Upper lobe of right lung (tissue), 1 donor: ENCODE data around the gene RANGAP1. TPM values are rescaled to one million over a fixed set of nuclear protein-coding genes. Genes with fewer than 3 reads are reported as not detected.

ENCODE experiments used
- ATAC-seq: fragments of 200-7000 bp; cut with Tn5 transposase; one replicate; pipeline ENCODE4 v1.9.1; 2020; ENCODE audit warnings: mild to moderate bottlenecking, moderate library complexity
- DNase-seq: peaks from one replicate; pipeline ENCODE4 v3.0.0-alpha.2; 2020
- H3K27ac ChIP-seq: fragments of 200-600 bp; one replicate; pipeline ENCODE4 v1.8.0; 2022
- H3K27me3 ChIP-seq: fragments of 200-600 bp; one replicate; pipeline ENCODE4 v1.8.0; 2022; ENCODE audit warnings: mild to moderate bottlenecking
- H3K36me3 ChIP-seq: fragments of 200-600 bp; one replicate; pipeline ENCODE4 v1.8.0; 2022
- H3K4me1 ChIP-seq: fragments of 200-600 bp; one replicate; pipeline ENCODE4 v1.8.0; 2022
- H3K4me3 ChIP-seq: fragments of 200-600 bp; one replicate; pipeline ENCODE4 v1.8.0; 2022; ENCODE audit warnings: mild to moderate bottlenecking
- H3K9me3 ChIP-seq: fragments of 200-600 bp; one replicate; pipeline ENCODE4 v1.8.0; 2022
- intact Hi-C: fragments of 100-400 bp; cut with DNase I; formaldehyde crosslinking; loops from one replicate; pipeline ENCODE4 v1.11.0; 2022
- total RNA-seq: library from RNA; stranded (reverse); fragmentation: NEBNext Ultra II Directional; extraction: Animal tissue kit (Norgen Biotek cat#: 25700); gene quantifications from one replicate; pipeline ENCODE4 v1.2.1, GENCODE V29; 2021
- TF ChIP-seq, protein P1 (sequence below): fragments of 200-600 bp; IDR thresholded peaks from one replicate; pipeline ENCODE4 v1.8.0; 2022; ENCODE audit warnings: antibody characterized with exemption
- donor health status: DM: no; HTN: yes; CAD: no; lungs with severe emphysema.

Gene RANGAP1
- total RNA-seq, 1 donor from 2014 or later, result 48.0 TPM

DNA sequence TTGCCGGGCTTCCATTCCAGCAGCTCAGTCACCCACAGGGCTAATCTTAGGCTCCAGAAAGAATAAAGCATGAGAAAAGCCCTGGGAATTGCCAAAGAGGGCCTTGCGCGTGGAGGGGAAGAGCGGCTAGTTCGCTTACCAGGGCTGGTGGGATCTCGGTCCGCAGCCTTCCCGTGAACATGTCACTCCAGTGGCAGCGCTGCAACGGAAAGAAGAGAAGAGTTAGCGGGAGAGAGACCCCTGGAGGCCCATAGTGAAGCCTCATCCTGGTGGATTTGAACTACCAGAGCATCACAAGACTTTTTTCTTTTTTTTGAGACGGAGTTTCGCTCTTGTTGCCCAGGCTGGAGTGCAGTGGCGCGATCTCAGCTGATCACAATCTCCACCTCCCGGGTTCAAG is 18.0 kb downstream of the RANGAP1 start:
- Histone ChIP-seq H3K4me3 (no peak overlapping the region), H3K27ac (no peak overlapping the region), H3K9me3 (no peaks in the 10 kb centered on the region), H3K27me3 (no peaks in the 10 kb centered on the region), H3K36me3 (peaks cover 95% of the 10 kb centered on the region), H3K4me1 (no peaks in the 10 kb centered on the region)
- intact Hi-C loops, result no loop called here
- ATAC-seq, result no peak
- DNase-seq, result no peak
- TF ChIP-seq, protein P1, sequence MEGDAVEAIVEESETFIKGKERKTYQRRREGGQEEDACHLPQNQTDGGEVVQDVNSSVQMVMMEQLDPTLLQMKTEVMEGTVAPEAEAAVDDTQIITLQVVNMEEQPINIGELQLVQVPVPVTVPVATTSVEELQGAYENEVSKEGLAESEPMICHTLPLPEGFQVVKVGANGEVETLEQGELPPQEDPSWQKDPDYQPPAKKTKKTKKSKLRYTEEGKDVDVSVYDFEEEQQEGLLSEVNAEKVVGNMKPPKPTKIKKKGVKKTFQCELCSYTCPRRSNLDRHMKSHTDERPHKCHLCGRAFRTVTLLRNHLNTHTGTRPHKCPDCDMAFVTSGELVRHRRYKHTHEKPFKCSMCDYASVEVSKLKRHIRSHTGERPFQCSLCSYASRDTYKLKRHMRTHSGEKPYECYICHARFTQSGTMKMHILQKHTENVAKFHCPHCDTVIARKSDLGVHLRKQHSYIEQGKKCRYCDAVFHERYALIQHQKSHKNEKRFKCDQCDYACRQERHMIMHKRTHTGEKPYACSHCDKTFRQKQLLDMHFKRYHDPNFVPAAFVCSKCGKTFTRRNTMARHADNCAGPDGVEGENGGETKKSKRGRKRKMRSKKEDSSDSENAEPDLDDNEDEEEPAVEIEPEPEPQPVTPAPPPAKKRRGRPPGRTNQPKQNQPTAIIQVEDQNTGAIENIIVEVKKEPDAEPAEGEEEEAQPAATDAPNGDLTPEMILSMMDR, result no peak

DNA sequence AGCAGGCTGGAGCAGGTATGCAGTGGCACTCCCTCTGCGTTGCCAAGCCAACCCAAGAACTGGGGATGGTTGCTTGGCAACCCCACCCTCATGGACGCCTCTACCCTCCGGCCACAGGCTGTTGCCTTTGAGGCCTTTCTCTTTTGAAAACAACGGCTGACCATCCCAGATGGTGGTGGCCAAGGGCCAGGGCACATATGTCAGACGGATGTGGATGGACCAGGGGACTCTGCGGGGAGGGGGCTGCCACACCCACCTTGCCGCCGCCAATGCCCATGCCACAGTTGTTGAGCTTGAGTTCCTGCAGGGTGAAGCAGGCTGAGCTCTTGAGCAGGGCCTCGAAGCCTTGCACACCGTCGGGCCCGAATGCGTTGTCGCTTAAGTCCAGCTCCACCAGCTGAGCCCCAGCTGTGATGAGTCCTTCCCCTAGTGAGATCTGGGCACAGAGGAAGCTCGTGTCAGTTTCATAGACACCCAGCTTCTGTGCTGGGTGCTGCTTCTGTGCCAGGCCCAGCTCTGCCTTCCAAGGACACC is 21.5 kb downstream of the RANGAP1 start:
- Histone ChIP-seq H3K9me3 (no peaks in the 10 kb centered on the region), H3K4me3 (no peak overlapping the region), H3K4me1 (no peaks in the 10 kb centered on the region), H3K27me3 (no peaks in the 10 kb centered on the region), H3K36me3 (peaks cover 95% of the 10 kb centered on the region), H3K27ac (no peak overlapping the region)
- ATAC-seq (no peak), DNase-seq (no peak)
- intact Hi-C loops, result no loop called here
- TF ChIP-seq, protein P1, result no peak

DNA sequence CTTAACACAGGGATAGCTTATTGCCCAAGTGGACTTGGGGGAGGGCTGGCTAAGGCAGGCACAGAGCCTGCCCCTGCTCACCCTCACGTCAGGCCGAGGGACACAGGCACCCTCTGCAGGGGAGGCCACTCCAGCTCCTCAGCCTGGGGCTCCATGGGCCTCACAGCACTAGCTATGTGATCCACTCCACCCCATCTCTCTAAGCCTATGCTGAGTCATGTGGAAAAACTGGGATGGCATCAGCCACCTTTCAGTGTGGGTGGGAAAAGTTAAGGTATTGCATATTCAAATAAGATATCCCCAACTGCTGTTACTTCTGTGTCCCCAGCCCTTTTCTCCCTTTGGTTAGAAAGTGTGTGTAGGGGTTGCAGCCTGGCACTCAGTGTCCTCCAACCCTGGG is 22.3 kb downstream of the RANGAP1 start:
- no peaks in the 10 kb centered on the region for H3K4me1 ChIP-seq
- H3K27me3 ChIP-seq, result no peaks in the 10 kb centered on the region
- H3K9me3 ChIP-seq, result no peaks in the 10 kb centered on the region
- TF ChIP-seq, protein P1, result no peak
- H3K4me3 ChIP-seq, result no peak overlapping the region
- peaks cover 94% of the 10 kb centered on the region for H3K36me3 ChIP-seq
- ATAC-seq, result no peak
- H3K27ac ChIP-seq, result no peak overlapping the region
- intact Hi-C loops, result no loop called here
- no peak for DNase-seq

DNA sequence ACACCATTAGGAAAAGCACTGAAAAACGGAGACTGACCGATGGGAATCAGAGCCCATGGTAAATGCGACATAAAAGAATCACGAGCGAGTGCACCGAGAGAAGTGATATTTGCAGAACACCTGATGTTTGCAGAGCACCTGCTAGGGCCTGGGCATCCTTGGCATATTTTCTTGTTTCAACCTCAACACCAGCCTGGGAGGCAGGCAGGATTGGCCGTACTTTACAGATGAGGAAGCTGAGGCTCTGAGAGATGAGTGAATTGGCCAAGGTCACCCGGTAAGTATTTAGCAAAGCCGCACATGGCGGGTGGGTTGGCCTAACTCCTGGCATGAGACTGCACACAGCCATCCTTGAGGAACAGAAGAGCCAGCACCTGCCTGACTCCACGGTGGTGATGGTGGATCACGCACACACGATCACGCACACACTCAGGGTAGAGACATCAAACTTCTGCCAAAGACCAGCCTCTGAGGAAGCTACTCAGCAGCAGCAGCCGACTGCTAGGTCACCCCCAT is 23.7 kb downstream of the RANGAP1 start:
- no peak for ATAC-seq
- no peak for DNase-seq
- intact Hi-C loops, result no loop called here
- H3K4me3 ChIP-seq, result no peak overlapping the region
- TF ChIP-seq, protein P1, result no peak
- H3K27ac ChIP-seq, result no peak overlapping the region
- H3K36me3 ChIP-seq, result peaks cover 94% of the 10 kb centered on the region
- H3K9me3 ChIP-seq, result no peaks in the 10 kb centered on the region
- no peaks in the 10 kb centered on the region for H3K27me3 ChIP-seq
- H3K4me1 ChIP-seq, result no peaks in the 10 kb centered on the region

DNA sequence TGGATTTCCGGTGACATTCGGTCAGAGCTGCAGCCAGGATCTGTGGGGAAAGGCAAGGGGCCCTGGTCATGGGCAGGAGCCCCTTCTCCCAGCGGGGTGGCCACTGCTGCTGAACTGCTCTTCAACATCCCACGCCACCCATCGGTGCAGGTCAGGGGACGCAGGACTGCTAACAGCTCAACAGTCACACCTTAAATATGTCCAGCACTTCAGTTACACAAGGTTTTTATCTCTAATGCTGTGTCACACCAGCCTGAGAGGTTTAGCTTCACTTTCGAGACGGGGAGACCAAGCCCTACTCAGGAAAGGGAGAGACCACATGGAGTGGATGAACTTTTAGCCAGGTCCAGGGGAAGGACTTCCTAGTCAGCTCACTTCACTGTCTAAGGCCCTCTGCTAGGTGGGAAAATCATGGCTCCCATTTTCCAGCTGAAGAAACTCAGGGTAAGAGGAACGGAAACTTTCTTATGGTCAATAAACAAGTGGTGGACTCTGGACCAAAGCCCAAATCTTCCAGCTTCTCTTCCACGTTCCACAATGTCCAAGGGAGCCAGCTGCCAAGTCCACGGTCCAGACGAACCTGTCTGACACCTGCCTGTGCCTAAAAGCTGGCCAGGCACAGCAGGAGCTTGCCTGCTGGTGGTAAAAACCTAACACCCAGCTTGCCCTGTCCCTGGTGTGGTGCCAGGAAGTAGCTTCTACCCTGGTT is 24.3 kb downstream of the RANGAP1 start:
- no peak for DNase-seq
- intact Hi-C loops, result no loop called here
- Histone ChIP-seq H3K27me3 (no peaks in the 10 kb centered on the region), H3K4me1 (no peaks in the 10 kb centered on the region), H3K27ac (no peak overlapping the region), H3K9me3 (no peaks in the 10 kb centered on the region), H3K4me3 (no peak overlapping the region), H3K36me3 (peaks cover 90% of the 10 kb centered on the region)
- TF ChIP-seq, protein P1, result no peak
- ATAC-seq, result no peak
